Skeletal muscle tissue (tissue), 4 donors: ENCODE results near the gene PRTFDC1. TPM values are rescaled to one million over a fixed set of nuclear protein-coding genes. Genes with fewer than 3 reads are reported as not detected.

Experiments used
- H3K27ac ChIP-seq: one replicate; pipeline ENCODE4 v1.7.0; 2013; ENCODE audit warnings: mild to moderate bottlenecking, low read depth, low read length, inconsistent platforms
- H3K27me3 ChIP-seq, 3 donors: one replicate each; pipeline ENCODE4 v1.7.0; 2013; ENCODE audit warnings: low read length in 3 of 3; ENCODE audit not compliant: control insufficient read depth in 3 of 3, insufficient read depth in 3 of 3
- H3K36me3 ChIP-seq, 3 donors: one replicate each; pipeline ENCODE4 v1.7.0; 2013; ENCODE audit warnings: low read length in 3 of 3; ENCODE audit not compliant: control insufficient read depth in 3 of 3, insufficient read depth in 3 of 3
- H3K4me1 ChIP-seq, 3 donors: one replicate each; pipeline ENCODE4 v1.7.0; 2013; ENCODE audit warnings: low read length in 3 of 3, mild to moderate bottlenecking in 3 of 3; ENCODE audit not compliant: control insufficient read depth in 3 of 3, insufficient read depth in 3 of 3
- H3K4me3 ChIP-seq, 3 donors: one replicate each; pipeline ENCODE4 v1.7.0; 2013; ENCODE audit warnings: low read length in 3 of 3
- H3K9ac ChIP-seq, 3 donors: one replicate each; pipeline ENCODE4 v1.7.0; 2013; ENCODE audit warnings: low read length in 3 of 3, mild to moderate bottlenecking in 3 of 3, moderate library complexity in 2 of 3, low read depth in 1 of 3
- H3K9me3 ChIP-seq, 3 donors: one replicate each; pipeline ENCODE4 v1.7.0; 2013; ENCODE audit warnings: low read length in 3 of 3; ENCODE audit not compliant: control insufficient read depth in 3 of 3
- total RNA-seq: library from RNA; depleted of rRNA; stranded (reverse); fragments of >200 nt; gene quantifications from one replicate; pipeline ENCODE4 v1.2.3, GENCODE V29; 2014
- donor health status: Osteomylitis.

The PRTFDC1 gene
- total RNA-seq, 1 donor from 2014 or later = 6.8 TPM

- Histone ChIP-seq H3K9ac (no peak overlapping the region), H3K4me1 (peaks cover 5 to 20% (median 19%) of the 10 kb centered on the region in 3 donors), H3K9me3 (no peaks in the 10 kb centered on the region), H3K36me3 (no peaks in the 10 kb centered on the region), H3K27ac (peak overlapping the region; percentile 62), H3K27me3 (peaks cover 0 to 11% (median 0%) of the 10 kb centered on the region in 3 donors), H3K4me3 (peak overlapping the region in 2 of 3 donors; percentile 61 to 62)
These were observed 1.3 kb upstream of the PRTFDC1 start for GRCh38 chr10:24953675-24954074.

GRCh38 chr10:24952707-24953645 lies 570 bp upstream of the PRTFDC1 start:
- Histone ChIP-seq H3K4me1 (peaks cover 4 to 18% (median 15%) of the 10 kb centered on the region in 3 donors), H3K36me3 (no peaks in the 10 kb centered on the region), H3K4me3 (peak overlapping the region; percentile 61 to 67 (median 62)), H3K27me3 (peaks cover 0 to 11% (median 0%) of the 10 kb centered on the region in 3 donors), H3K9me3 (no peaks in the 10 kb centered on the region), H3K27ac (peak overlapping the region; percentile 62), H3K9ac (peak overlapping the region; percentile 38 to 69 (median 59))

- Histone ChIP-seq H3K36me3 (no peaks in the 10 kb centered on the region), H3K4me3 (peak overlapping the region; percentile 69 to 73 (median 69)), H3K27me3 (peaks cover 0 to 11% (median 0%) of the 10 kb centered on the region in 3 donors), H3K9ac (peak overlapping the region in 2 of 3 donors; percentile 27 to 69), H3K9me3 (no peaks in the 10 kb centered on the region), H3K27ac (peak overlapping the region; percentile 62), H3K4me1 (peaks cover 4 to 22% (median 18%) of the 10 kb centered on the region in 3 donors)
These were observed 934 bp downstream of the PRTFDC1 start for GRCh38 chr10:24951201-24952142.

- no peaks in the 10 kb centered on the region for H3K36me3 ChIP-seq
- no peaks in the 10 kb centered on the region for H3K9me3 ChIP-seq
- H3K27me3 ChIP-seq = peaks cover 0 to 11% (median 0%) of the 10 kb centered on the region in 3 donors
- H3K9ac ChIP-seq = no peak overlapping the region
- peaks cover 4 to 22% (median 18%) of the 10 kb centered on the region in 3 donors for H3K4me1 ChIP-seq
- no peak overlapping the region for H3K27ac ChIP-seq
- H3K4me3 ChIP-seq = no peak overlapping the region
These were observed 2.0 kb downstream of the PRTFDC1 start for GRCh38 chr10:24950439-24950838.

GRCh38 chr10:24949616-24950015 lies 2.8 kb downstream of the PRTFDC1 start:
- peaks cover 4 to 22% (median 18%) of the 10 kb centered on the region in 3 donors for H3K4me1 ChIP-seq
- no peaks in the 10 kb centered on the region for H3K9me3 ChIP-seq
- no peak overlapping the region for H3K27ac ChIP-seq
- H3K4me3 ChIP-seq = no peak overlapping the region
- H3K36me3 ChIP-seq = no peaks in the 10 kb centered on the region
- no peak overlapping the region for H3K9ac ChIP-seq
- peaks cover 0 to 11% (median 0%) of the 10 kb centered on the region in 3 donors for H3K27me3 ChIP-seq

- Histone ChIP-seq H3K27ac (peak overlapping the region; percentile 62), H3K9me3 (no peaks in the 10 kb centered on the region), H3K4me1 (peaks cover 0 to 15% (median 10%) of the 10 kb centered on the region in 3 donors), H3K27me3 (peaks cover 0 to 2% (median 0%) of the 10 kb centered on the region in 3 donors), H3K36me3 (no peaks in the 10 kb centered on the region), H3K9ac (no peak overlapping the region), H3K4me3 (no peak overlapping the region)
These were observed 4.9 kb downstream of the PRTFDC1 start for GRCh38 chr10:24947304-24948097.

- Histone ChIP-seq H3K4me3 (no peak overlapping the region), H3K27ac (no peak overlapping the region)
These were observed 7.7 kb downstream of the PRTFDC1 start for GRCh38 chr10:24944512-24945255.

GRCh38 chr10:24938525-24938924 lies 13.9 kb downstream of the PRTFDC1 start:
- H3K4me3 ChIP-seq = no peak overlapping the region
- no peaks in the 10 kb centered on the region for H3K9me3 ChIP-seq
- no peak overlapping the region for H3K9ac ChIP-seq
- H3K27me3 ChIP-seq = no peaks in the 10 kb centered on the region
- no peak overlapping the region for H3K27ac ChIP-seq
- no peaks in the 10 kb centered on the region for H3K36me3 ChIP-seq
- H3K4me1 ChIP-seq = no peaks in the 10 kb centered on the region

More at GRCh38 chr10:24944512-24945255, 7.7 kb downstream of the PRTFDC1 start:
- Histone ChIP-seq H3K9me3 (no peaks in the 10 kb centered on the region), H3K4me1 (peaks cover 0 to 7% (median 0%) of the 10 kb centered on the region in 3 donors), H3K27me3 (no peaks in the 10 kb centered on the region), H3K9ac (no peak overlapping the region), H3K36me3 (no peaks in the 10 kb centered on the region)
